ENCODE measurements around the gene CRADD.
"Not testable (repeated sequence)": the region's sequence is repeated elsewhere in the genome, so short reads cannot be mapped to it uniquely, and the experiment has no call there.

The CRADD gene

DNA sequence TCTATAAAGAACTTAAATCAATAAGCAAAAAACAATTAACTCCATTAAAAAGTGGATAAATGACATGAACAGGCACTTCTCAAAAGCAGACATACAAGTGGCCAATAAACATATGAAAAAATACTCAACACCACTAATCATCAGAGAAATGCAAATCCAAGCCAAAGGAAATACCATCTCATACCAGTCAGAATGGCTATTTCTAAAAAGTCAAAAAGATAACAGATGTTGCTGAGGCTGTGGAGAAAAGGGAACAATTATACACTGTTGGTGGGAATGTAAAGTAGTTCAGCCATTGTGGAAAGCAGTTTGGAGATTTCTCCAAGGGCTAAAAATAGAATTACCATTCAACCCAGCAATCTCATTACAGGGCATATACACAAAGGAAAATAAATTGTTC is 236.7 kb downstream of the CRADD start:
- no peak for DNase-seq

DNA sequence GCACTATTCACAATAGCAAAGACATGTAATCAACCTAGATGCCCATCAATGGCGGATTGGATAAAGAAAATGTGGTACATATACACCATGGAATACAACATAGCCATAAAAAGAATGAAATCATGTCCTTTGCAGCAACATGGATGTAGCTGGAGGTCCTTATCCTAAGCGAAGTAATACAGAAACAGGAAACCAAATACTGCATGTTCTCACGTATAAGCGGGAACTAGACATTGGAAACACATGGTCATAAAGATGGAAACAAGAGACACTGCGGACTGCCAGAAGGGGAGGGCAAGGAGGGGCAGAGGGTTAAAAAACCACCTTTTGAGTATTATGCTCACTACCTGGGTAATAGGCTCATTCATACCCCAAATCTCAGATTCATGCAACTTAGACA is 237.1 kb downstream of the CRADD start:
- no peak for DNase-seq

DNA sequence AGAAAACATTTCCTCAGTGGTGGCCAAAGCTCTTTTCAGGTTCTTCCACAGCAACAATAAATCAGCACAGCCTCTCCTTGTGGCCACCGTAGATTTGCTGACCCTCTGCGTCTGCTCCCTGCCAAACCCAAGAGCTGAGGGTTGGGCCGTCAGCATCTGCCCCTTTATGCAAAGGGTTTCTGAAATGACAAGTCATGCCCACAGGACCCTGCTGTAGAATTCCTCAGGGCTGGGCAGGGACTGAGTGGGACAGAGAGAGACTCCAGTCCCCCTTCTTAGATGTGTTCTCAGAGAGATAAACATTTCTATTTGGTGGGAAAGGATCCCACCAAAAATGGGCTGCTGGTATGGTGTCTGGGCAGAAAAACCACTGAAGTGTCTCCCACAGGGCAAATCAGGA is 238.2 kb downstream of the CRADD start:
- DNase-seq: no peak

GRCh38 chr12:93916402-93916801 is 239.2 kb downstream of the CRADD start:
- no peak for DNase-seq

DNA sequence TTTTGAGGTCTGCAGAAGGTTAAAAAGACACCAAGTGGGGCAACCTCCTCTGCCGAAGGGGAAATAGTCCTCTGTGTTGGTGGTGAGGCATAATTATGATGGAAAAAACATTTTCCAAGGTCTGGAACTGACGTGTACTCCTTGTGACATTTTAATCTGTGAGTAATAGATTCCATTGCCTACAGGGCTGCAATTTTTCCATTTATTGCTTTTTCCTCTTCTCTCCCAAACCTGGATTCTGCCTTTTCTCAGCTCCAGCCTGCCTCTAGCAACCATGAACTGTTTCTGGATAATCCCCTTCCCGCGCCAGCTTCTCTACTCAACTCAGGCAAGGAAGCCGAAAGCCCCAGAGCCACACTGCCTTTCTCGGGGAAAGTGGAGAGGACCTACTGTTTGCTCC is 241.1 kb downstream of the CRADD start:
- no peak for DNase-seq

DNA sequence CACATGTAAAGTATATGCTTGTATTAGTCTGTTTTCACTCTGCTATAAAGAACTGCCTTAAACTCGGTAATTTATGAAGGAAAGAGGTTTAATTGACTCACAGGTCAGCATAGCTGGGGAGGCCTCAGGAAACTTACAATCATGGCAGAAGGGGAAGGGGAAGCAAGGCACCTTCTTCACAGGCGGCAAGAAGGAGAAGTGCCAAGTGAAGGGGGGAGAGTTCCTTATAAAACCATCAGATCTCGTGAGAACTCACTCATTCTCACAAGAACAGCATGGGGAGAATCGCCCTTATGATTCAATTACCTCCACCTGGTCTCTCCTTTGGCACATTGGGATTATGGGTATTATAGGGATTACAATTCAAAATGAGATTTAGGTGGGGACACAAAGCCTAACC is 241.7 kb downstream of the CRADD start:
- DNase-seq: no peak

DNA sequence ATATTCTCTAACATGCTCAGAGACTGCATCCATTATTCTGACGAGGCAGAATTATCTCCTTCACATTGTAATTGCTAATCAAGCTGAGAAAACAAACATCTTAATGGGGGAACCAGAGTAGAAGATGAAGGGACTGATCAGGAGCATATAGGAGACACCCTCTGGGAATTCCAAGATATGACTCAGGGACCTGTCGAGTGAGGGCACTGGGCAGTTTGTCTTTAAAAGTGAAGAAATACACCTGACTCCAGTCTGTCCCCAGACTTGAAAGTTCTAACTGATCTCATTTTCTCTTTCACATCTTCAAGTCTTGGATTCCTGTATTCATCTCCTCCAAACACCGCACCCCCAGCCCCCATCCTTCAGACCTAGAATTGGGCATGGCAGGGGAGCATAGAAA is 244.3 kb downstream of the CRADD start:
- no peak for DNase-seq

DNA sequence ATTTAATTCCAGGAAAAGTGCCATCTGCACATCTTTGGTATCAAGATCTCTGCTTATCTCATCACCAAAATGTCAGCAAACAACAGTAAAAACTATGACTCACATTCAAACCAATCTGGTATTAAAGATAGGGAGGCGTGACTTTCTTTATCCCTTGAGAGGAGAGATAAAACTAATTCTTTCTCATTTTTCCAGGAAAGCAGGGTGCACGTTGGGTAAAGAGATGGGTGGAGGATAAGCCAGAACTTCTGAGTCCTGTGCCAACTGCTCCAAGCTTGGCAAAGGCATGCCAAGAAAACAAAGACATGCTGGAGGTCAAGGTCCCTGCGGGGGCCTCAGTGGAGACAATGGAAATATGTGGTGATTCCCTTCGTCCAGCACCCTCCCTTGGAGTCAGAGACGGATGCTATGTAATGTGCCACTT is 245.4 kb downstream of the CRADD start:
- DNase-seq: no peak

- peak in 1 of 2 donors; percentile 46 for DNase-seq
Measured at GRCh38 chr12:93924367-93924766, 247.2 kb downstream of the CRADD start.

- DNase-seq: no peak
Measured at GRCh38 chr12:93925585-93926205, 248.5 kb downstream of the CRADD start.

GRCh38 chr12:93926237-93926636 is 249.1 kb downstream of the CRADD start:
- no peak for DNase-seq

GRCh38 chr12:93929081-93929480 is 251.9 kb downstream of the CRADD start:
- DNase-seq: not testable (repeated sequence)

DNA sequence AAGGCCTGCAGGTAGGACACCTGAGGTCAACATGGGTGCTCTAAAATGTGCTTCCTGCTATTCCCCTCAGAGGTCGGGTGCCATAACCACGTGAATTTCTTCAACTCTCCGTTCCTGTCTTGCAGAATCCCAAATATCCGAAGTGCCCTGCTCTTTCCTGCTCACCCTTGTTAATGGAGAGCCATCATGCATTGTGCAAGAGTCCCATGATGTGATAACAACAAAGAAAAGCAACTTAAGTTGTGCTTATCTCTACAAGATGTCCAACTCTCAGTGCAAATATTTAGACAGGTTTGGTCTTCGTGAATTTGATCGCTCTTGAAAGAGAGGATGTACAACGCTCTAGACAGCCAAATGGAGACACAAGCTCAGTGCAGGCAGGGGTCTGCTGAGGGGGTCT is 260.6 kb downstream of the CRADD start:
- DNase-seq: no peak

DNA sequence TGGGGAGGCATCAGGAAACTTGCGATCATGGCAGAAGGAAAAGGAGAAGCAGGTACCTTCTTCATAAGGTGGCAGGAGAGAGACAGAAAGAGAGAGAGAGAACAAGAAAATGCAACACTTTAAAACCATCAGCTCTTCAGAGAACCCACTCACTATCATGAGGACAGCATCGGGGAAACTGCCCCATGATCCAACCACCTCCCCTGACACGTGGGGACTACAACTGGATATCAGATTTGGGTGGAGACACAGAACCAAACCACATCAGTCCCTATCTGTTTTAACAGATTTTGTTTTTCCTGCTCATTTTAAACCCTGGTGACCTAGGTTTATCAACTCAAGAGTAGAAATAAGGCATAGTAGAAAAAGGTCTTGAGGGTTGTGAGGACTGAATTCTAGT is 261.1 kb downstream of the CRADD start:
- DNase-seq: no peak

DNA sequence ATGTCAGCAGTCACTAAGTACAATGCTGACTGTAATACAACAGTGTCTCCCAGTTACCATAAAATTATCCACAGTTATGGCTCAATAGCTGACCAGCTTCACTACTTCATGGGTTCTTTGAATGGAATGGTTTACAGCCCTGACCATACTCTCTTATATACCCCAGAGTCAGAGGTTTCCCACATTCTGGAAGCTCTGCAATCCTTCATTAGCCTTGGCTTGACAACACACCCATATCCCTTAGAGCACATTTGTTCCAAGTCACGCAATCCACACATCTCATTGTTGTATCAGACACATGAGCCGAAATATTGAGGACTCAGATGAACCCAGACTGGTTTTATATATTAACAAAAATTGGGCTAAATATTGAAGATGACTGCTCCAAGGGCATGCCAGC is 261.8 kb downstream of the CRADD start:
- DNase-seq: no peak

DNA sequence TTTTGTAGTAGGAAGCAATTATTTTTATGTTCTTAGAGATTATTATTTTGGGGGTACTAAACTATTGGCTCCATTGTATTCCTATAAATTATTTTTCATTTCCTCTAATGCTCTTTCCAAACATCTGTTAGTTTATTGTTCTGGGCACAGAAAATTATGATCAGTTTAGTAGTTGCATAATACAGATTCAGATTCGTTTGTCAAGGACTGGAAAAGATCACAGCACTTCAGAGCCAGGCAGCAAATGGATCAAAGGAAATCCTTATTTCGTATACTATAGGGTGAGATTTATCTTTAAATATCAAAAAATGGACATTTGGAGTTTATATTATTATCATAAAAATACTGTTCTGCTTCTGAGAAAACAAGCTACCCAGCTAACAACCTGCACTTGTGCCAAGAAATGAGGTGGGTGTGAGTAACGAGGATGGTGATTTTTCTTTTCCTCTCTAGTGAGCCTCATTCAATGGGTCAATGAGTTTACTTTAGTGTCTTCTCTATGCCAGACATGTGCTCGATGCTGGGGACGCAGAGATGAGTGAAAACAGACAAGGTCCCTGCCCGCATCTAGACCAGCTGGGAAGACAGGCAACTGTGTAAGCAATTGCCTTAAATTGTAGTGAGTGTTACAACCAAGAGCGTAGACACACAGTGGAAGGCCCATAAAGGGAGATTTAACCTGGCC is 262.6 kb downstream of the CRADD start:
- DNase-seq: no peak

DNA sequence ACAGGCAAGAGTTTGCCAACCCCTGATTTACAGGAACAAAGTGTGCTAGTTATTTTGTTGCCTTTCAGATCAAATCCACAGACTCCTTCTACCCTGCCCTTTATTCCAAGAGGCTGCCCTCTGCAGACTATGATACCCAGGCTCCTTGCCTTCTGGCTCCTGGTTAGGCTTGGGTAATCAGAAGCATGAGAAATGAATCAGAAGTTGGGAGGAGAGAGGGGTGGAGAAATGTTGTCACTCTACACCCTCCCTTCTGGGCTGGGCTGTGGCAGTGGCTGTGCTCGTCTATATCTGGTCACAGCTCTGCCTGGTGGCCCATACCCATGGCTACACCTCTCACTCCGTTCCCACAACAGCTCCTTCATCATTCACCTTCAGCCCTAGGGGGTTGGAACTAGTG is 266.6 kb downstream of the CRADD start:
- no peak for DNase-seq

- DNase-seq: no peak
Measured at GRCh38 chr12:93944201-93944600, 267.0 kb downstream of the CRADD start.

Data from bone marrow (tissue), 2 donors.